ENCODE data around the gene EFNA2.
"Not testable (repeated sequence)": the region's sequence is repeated elsewhere in the genome, so short reads cannot be mapped to it uniquely, and the experiment has no call there.

The EFNA2 gene

DNA sequence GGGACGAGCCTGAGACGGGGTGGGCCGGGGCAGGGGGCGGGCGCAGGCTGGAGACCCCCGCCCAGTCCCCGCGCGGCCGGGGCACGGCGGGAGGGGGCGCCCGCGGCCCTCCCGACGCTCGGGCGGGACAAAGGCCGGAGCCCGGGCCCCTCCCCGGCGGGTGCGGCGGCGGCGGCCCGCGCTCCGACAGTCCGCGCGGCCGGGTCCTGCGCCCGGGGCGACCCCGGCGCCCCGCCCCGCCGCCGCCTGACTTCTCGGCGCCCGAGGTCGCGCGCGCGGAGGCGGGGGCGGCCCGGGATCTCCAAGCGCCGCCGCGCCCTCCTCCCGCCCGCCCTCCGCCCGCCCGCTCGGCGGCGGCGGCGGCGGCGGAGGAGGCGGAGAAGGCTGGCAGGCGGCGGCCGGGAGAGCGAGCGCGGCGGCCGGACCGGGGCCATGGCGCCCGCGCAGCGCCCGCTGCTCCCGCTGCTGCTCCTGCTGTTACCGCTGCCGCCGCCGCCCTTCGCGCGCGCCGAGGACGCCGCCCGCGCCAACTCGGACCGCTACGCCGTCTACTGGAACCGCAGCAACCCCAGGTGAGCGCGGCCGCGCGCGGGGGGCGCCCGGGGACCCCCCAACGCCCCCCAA lies at the start of gene EFNA2:
Gene EFNA2 (plus strand): TSS at position 137 of the 624 bp plus-strand sequence. CDS start 296 bp downstream, at position 433.
- no peak for DNase-seq (ENCODE audit: low read depth in 3 of 3)

DNA sequence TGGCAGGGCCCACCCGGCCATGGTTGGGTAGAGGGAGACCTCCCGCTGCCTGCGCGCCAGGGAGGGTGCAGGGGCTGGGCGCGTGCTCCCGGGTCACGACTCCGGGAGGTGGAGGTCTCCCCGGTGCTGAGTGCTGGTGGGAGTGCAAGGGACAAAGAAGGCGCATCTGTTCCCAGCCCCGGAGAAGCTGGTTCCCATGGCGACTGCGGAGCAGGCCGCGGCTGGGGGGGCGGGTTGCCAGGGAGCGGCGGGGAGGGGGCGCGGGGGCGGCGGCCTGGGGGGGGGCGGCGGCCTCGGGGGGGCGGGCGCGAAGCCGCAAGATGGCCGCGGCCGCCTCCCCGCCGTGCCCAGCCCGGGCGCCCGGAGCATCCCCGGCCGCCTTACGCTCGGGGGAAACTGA lies 49.1 kb upstream of the EFNA2 start:
- DNase-seq (ENCODE audit: low read depth in 3 of 3) = no peak

GRCh38 chr19:1237027-1237659 lies 48.5 kb upstream of the EFNA2 start:
- no peak for DNase-seq (ENCODE audit: low read depth in 3 of 3)

DNA sequence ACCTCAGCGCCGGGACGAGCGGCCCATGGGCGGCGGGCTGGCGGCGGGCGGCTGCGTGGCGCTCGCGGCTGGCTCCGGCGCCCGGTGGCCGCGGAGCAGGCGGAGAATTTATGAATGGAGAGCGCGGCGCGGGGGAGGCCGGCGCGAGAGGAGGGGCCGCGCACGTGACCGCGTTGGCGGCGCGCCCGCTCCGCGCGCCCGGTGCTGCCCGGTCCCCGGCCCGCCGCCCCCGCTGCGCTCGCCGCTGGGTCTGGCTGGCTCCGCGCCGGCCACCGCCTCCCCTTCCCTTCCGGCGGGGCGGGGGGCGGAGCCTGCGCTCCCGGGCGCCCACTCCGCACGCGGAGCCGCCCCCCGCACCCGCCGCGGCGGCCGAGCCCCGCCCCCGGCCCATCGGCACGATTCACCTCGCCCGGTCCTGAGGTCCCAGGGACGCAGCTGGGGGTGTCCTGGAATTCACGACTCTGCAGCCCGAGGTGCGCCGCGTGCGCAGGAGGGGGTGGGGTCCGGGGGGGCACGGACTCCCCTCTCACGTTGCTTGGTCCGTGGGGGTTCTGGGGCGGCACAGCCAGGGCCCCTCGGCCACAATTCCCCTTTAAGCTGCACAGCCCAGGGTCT lies 47.8 kb upstream of the EFNA2 start, which contains the start of gene CBARP:
Gene CBARP (minus strand): TSS at position 252 of the 615 bp plus-strand sequence. CDS start 1,905 bp downstream, outside the sequence.
- no peak for DNase-seq (ENCODE audit: low read depth in 3 of 3)

DNA sequence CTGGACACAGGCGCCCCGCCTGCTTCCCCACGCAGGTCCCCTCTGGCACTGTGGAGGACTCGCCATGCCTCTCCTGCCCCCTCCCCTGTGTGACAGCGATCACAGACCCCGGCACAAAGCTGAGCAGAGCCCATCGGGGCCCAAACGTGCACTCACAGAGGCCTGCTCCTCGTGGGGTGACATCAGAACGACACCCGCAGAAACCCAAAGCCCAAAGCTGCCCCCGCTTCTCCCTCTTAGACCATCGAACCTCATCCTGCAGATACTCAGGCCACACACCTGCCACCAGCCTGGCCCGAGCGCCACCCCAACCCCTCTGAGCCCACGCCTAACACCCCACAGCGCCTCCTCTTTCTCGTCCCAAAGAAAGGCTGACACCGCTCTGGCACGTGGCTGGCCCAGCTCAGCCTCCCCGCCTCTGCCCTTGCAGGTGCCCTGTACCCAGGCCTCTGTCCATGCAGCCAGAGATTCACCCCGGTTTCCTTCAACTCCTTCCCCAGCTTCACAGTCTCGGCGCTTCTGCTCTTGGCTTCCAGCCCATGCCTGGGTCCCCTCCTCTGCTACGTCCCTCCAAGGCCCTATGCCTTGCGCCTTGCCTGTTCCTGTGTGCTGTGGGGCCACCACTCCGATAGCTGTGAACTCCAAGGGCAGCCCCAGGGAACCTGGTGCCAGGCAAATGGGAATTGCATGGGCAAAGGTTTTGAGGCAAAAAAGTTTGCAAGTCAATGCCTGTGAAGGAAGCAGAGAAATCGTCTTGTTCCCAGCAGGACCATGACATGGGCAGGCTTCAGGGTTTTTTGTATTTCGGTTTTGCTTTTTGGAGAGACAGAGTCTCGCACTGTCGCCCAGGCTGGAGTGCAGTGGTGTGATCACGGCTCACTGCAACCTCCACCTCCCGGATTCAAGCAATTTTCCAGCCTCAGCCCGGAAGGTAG lies 47.0 kb upstream of the EFNA2 start:
- DNase-seq (ENCODE audit: low read depth in 3 of 3) = no peak

- DNase-seq (ENCODE audit: low read depth in 3 of 3) = no peak
Measured at GRCh38 chr19:1239420-1239795, 46.3 kb upstream of the EFNA2 start.

GRCh38 chr19:1239796-1240737 lies 45.6 kb upstream of the EFNA2 start:
- peak; percentile 84 to 91 (median 88) for DNase-seq (ENCODE audit: low read depth in 3 of 3)

GRCh38 chr19:1240925-1241324 lies 44.7 kb upstream of the EFNA2 start:
- no peak for DNase-seq (ENCODE audit: low read depth in 3 of 3)

DNA sequence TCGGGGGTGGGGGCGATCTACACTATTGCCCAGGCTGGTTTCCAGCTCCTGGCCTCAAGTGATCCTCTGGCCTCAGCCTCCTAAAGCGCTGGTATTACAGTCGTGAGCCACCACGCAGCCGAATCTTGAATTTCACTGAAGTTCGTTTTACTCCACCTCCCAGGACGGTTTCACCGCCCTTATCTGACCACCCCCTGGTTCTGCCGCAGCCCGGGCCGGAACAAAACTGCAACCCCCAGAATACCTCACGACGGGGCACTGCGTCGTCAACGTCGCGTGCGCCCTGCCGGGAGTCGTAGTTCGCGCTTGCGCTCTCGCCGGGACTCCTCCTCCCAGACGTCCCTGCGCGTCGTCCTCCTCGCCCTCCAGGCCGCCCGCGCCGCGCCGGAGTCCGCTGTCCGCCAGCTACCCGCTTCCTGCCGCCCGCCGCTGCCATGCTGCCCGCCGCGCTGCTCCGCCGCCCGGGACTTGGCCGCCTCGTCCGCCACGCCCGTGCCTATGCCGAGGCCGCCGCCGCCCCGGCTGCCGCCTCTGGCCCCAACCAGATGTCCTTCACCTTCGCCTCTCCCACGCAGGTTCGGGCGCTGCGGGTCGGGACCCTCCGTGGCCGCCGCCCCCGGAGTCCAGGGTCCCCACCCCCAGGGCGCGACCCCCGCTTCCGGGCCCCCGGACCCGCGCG lies 44.1 kb upstream of the EFNA2 start, which contains the start of gene ATP5F1D:
Gene ATP5F1D (plus strand): TSS at position 335 of the 679 bp plus-strand sequence. CDS start 100 bp downstream, at position 435.
- DNase-seq (ENCODE audit: low read depth in 3 of 3) = peak; percentile 84 to 91 (median 85)

GRCh38 chr19:1243768-1244692 lies 41.6 kb upstream of the EFNA2 start:
- DNase-seq (ENCODE audit: low read depth in 3 of 3) = peak; percentile 68 to 81 (median 73)

- no peak for DNase-seq (ENCODE audit: low read depth in 3 of 3)
Measured at GRCh38 chr19:1244693-1245451, 40.8 kb upstream of the EFNA2 start.

DNA sequence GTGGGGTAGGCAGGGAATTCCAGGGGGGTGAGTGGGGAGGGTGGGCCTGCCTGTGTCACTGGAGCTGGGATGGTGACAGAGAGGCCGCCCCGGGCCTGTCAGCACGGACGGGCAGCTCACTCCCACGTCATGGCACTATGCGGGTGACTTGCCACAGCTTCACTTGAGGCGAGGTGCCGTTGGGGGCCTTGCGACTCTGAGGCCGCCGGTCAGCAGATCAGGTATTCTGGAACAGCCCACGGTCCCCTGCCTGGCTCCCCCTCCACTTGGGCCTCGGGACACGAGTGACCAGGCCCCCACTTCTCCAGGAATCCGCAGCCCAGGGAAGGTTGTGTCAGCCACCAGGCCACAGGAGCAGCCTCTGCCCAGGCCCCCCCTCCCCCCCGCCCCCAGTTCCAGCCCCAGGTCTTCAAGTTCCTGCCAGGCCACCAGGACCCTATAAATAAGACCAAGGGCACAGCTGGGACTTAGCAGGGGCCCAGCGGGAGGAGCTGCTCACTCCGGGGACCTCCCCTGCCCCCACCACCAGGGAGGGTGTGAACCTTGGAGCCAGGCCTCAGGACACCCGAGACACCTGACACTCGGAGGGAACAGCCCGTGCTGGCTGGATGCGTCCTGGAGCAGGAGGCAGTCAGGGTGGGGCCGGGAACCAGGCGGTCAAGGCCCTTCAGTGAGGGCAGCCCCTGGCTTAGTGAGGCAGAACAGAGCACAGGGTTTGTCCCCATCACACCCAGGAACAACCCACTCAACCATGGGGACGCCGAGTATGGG lies 40.0 kb upstream of the EFNA2 start:
- no peak for DNase-seq (ENCODE audit: low read depth in 3 of 3)

GRCh38 chr19:1246265-1247087 lies 39.2 kb upstream of the EFNA2 start:
- DNase-seq (ENCODE audit: low read depth in 3 of 3) = not testable (repeated sequence)

- no peak for DNase-seq (ENCODE audit: low read depth in 3 of 3)
Measured at GRCh38 chr19:1247748-1248138, 37.9 kb upstream of the EFNA2 start.

DNA sequence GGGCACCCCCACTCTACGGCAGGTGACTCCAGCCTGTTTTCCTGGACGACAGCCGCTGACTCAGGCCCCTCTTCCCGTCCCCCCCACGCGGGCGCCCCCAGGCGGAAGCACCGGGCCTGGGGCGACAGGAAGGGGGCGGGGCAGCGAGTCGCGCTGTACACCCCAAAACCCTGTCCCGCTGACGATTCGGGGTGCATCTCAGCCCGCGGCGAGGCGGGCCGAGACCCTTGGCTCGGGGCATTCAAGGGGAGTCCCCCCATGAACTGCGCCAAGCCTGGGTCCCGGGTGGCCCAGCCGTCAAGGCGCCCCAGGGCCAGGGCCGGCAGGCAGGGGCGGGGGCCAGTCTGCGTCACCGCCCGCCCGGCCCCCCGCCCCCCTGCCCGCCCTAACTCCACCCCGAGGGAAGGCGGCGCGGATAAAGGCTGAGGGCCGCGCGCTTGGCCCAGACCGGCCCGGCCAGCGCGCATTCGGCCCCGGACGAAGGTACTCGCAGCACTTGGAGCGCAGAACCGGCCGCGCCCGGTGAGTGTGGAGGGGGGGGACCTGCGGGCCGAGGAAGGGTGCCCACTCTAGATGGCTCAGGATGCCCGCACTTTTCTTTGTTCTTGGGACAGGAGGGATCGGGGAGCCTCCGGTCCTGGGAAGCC lies 37.4 kb upstream of the EFNA2 start, which contains the start of gene MIDN:
Gene MIDN (plus strand): TSS at position 445 of the 647 bp plus-strand sequence. CDS start 1,714 bp downstream, outside the sequence.
- peak in 1 of 3 experiments; percentile 71 for DNase-seq (ENCODE audit: low read depth in 3 of 3)

DNA sequence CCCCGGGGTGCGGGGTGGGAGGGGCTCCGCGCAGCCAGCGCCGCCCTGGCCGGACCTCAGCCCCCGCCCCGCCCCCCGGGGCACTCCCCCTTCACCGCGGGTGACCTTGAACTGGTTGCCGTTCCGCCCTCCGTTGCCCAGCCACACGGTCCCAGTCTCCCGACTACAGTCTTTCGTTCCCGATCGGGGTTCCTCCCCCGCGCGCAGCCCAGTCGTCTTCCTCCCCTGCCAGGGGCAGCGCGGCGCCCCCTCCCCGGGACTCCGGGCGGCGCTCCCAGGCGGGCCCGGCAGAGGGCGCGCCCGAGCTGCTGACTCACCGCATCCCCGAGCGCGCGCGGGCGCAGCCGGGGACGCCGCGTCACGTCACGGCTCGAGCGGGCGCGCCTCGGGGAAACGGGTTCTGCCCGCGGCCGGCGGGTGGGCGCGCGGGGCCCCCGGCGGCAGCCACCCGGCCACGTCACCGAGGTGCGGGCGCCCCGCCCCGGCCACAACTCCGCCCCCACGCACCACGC lies 36.8 kb upstream of the EFNA2 start:
- DNase-seq (ENCODE audit: low read depth in 3 of 3) = peak; percentile 64 to 78 (median 65)
